ENCODE data around the gene DDX43. TPM values are rescaled to one million over a fixed set of nuclear protein-coding genes. Genes with fewer than 3 reads are reported as not detected.
A peak's percentile ranks its signal among the peaks of the same experiment; 100 is the strongest.
"Not testable (repeated sequence)": the region's sequence is repeated elsewhere in the genome, so short reads cannot be mapped to it uniquely, and the experiment has no call there.

Gene DDX43
- total RNA-seq, result 0.52 TPM
- long read RNA-seq, partial matches to known transcripts, result 0 of 2 reads
- long read RNA-seq, other reads (novel, unspliced or antisense), result 1 of 2 reads

- ATAC-seq (peak; percentile 90), DNase-seq (peak; percentile 79)
- intact Hi-C loops (cut with micrococcal nuclease), result no loop called here
Observed at GRCh38 chr6:73394577-73395354, at the start of gene DDX43. Gene DDX43, plus strand, starts transcription at chr6:73394828. Its CDS starts 78 bp downstream, at chr6:73394906.

GRCh38 chr6:73348550-73349204, 46.0 kb upstream of the DDX43 start:
- intact Hi-C loops (cut with micrococcal nuclease), result no loop called here
- no peak for DNase-seq
- ATAC-seq, result no peak

- DNase-seq, result no peak
- intact Hi-C loops (cut with micrococcal nuclease), result no loop called here
- ATAC-seq, result no peak
Observed at GRCh38 chr6:73349311-73349710, 45.3 kb upstream of the DDX43 start.

- ATAC-seq (no peak), DNase-seq (no peak)
- intact Hi-C loops (cut with micrococcal nuclease), result no loop called here
Observed at GRCh38 chr6:73353636-73354593, 40.7 kb upstream of the DDX43 start, which contains the start of gene DPPA5. Gene DPPA5, minus strand, starts transcription at chr6:73354276. Its CDS starts 51 bp downstream, at chr6:73354225.

GRCh38 chr6:73362358-73362757, 32.3 kb upstream of the DDX43 start, which contains the start of gene KHDC3L:
Gene KHDC3L, plus strand, starts transcription at chr6:73362658. Its CDS starts 72 bp downstream, at chr6:73362730.
- DNase-seq (no peak), ATAC-seq (no peak)
- intact Hi-C loops (cut with micrococcal nuclease), result no loop called here

- intact Hi-C loops (cut with micrococcal nuclease), result no loop called here
- ATAC-seq (no peak), DNase-seq (no peak)
Observed at GRCh38 chr6:73362869-73363536, 31.6 kb upstream of the DDX43 start.

- DNase-seq, result no peak
- intact Hi-C loops (cut with micrococcal nuclease), result no loop called here
- ATAC-seq, result no peak
Observed at GRCh38 chr6:73363537-73363875, 31.1 kb upstream of the DDX43 start.

- no peak for DNase-seq
- intact Hi-C loops (cut with micrococcal nuclease), result no loop called here
- ATAC-seq, result no peak
Observed at GRCh38 chr6:73364121-73364520, 30.5 kb upstream of the DDX43 start.

- no peak for DNase-seq
- intact Hi-C loops (cut with micrococcal nuclease), result no loop called here
- no peak for ATAC-seq
Observed at GRCh38 chr6:73364549-73364948, 30.1 kb upstream of the DDX43 start.

- ATAC-seq, result no peak
- DNase-seq, result no peak
- intact Hi-C loops (cut with micrococcal nuclease), result no loop called here
Observed at GRCh38 chr6:73367761-73368355, 26.8 kb upstream of the DDX43 start.

- intact Hi-C loops (cut with micrococcal nuclease), result no loop called here
- DNase-seq, result no peak
- no peak for ATAC-seq
Observed at GRCh38 chr6:73368675-73369074, 26.0 kb upstream of the DDX43 start.

GRCh38 chr6:73369157-73369556, 25.5 kb upstream of the DDX43 start:
- no peak for DNase-seq
- no peak for ATAC-seq
- intact Hi-C loops (cut with micrococcal nuclease), result no loop called here

GRCh38 chr6:73369563-73369962, 25.1 kb upstream of the DDX43 start, which contains the start of gene OOEP:
Gene OOEP, minus strand, starts transcription at chr6:73369897. Its CDS starts 105 bp downstream, at chr6:73369792.
- ATAC-seq (no peak), DNase-seq (no peak)
- intact Hi-C loops (cut with micrococcal nuclease), result no loop called here

GRCh38 chr6:73371984-73372383, 22.6 kb upstream of the DDX43 start:
- ATAC-seq (no peak), DNase-seq (no peak)
- intact Hi-C loops (cut with micrococcal nuclease), result no loop called here

- no peak for DNase-seq
- ATAC-seq, result no peak
- intact Hi-C loops (cut with micrococcal nuclease), result no loop called here
Observed at GRCh38 chr6:73372516-73372915, 22.1 kb upstream of the DDX43 start.

GRCh38 chr6:73375216-73375615, 19.4 kb upstream of the DDX43 start:
- DNase-seq (no peak), ATAC-seq (no peak)
- intact Hi-C loops (cut with micrococcal nuclease), result no loop called here

GRCh38 chr6:73377225-73377624, 17.4 kb upstream of the DDX43 start:
- ATAC-seq, result no peak
- no peak for DNase-seq
- intact Hi-C loops (cut with micrococcal nuclease), result no loop called here

GRCh38 chr6:73381531-73381930, 13.1 kb upstream of the DDX43 start:
- ATAC-seq; DNase-seq; intact Hi-C loops (cut with micrococcal nuclease): not testable (repeated sequence)

All from left ventricle myocardium superior (tissue), 1 donor.